Measurements from ENCODE around the gene DTD1. TPM values are rescaled to one million over a fixed set of nuclear protein-coding genes. Genes with fewer than 3 reads are reported as not detected.

The DTD1 gene
- polyA plus RNA-seq, 2 donors: 9.7 to 27.4 TPM

- no peaks in the 10 kb centered on the region for H3K27me3 ChIP-seq (ENCODE audit: control insufficient read depth in 1 of 2, insufficient read depth in 2 of 2, low read length in 2 of 2)
- H3K27ac ChIP-seq (ENCODE audit: low read depth in 2 of 2, low read length in 1 of 2): no peak overlapping the region
- no peaks in the 10 kb centered on the region for H3K4me1 ChIP-seq (ENCODE audit: control insufficient read depth in 2 of 2, insufficient read depth in 2 of 2, low read length in 1 of 2)
- H3K4me3 ChIP-seq (ENCODE audit: low read depth in 1 of 2, low read length in 2 of 2): no peak overlapping the region
- H3K36me3 ChIP-seq (ENCODE audit: control insufficient read depth in 2 of 2, insufficient read depth in 2 of 2, low read length in 1 of 2): peaks cover 0 to 2% of the 10 kb centered on the region in 2 donors
- 85 to 87% methylated on average over 3 of the region's 3 CpGs for WGBS, 2 donors
- H3K9me3 ChIP-seq (ENCODE audit: control insufficient read depth in 2 of 2, insufficient read depth in 1 of 2, low read depth in 1 of 2, low read length in 1 of 2): no peaks in the 10 kb centered on the region
These were observed 83.4 kb downstream of the DTD1 start for GRCh38 chr20:18671203-18671710.

DNA sequence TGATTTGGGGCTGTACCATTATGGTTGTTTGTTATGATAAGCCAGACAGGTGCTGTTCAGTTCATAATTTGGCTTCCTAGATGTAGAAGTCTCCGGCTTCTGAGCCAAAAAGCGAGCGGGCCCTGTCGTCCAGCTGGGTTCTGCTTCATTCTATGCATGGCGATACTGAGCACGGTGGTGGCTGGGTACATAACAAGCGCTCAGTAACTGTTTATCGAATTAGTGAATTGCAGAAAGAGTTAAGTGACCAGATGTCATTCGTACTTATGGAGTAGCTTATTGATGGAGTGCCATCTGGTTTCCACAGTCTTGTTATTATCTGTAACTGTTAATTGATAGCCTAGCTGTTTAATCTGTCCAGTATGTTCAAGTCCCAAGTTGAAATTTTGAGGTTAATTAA is 85.0 kb downstream of the DTD1 start:
- no peak overlapping the region for H3K4me3 ChIP-seq (ENCODE audit: low read depth in 1 of 2, low read length in 2 of 2)
- no peak overlapping the region for H3K27ac ChIP-seq (ENCODE audit: low read depth in 2 of 2, low read length in 1 of 2)
- H3K9me3 ChIP-seq (ENCODE audit: control insufficient read depth in 2 of 2, insufficient read depth in 1 of 2, low read depth in 1 of 2, low read length in 1 of 2): no peaks in the 10 kb centered on the region
- peaks cover 0 to 2% of the 10 kb centered on the region in 2 donors for H3K36me3 ChIP-seq (ENCODE audit: control insufficient read depth in 2 of 2, insufficient read depth in 2 of 2, low read length in 1 of 2)
- no peaks in the 10 kb centered on the region for H3K4me1 ChIP-seq (ENCODE audit: control insufficient read depth in 2 of 2, insufficient read depth in 2 of 2, low read length in 1 of 2)
- WGBS, 2 donors: 91 to 95% methylated on average over 9 of the region's 9 CpGs
- H3K27me3 ChIP-seq (ENCODE audit: control insufficient read depth in 1 of 2, insufficient read depth in 2 of 2, low read length in 2 of 2): no peaks in the 10 kb centered on the region

DNA sequence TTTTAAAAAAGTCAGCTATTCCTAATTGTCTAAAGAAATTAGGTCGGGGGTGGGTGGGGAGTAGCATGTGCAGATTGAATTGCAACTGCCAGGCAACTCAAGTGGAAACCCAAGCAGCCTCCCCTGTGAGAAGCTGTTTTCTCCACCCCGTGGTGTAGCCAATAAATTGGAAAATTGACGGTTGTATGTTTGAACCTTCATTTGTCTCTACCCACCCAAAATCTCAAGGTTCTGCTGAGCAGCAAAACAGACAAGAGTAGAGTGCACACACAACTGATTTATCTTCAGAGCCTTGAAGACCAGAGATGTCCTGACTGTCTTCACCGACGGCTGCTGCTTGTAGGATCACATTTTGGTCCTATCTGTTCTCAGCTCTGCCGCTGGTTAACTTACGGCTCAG is 88.5 kb downstream of the DTD1 start:
- Histone ChIP-seq H3K27me3 (ENCODE audit: control insufficient read depth in 1 of 2, insufficient read depth in 2 of 2, low read length in 2 of 2) (no peaks in the 10 kb centered on the region), H3K27ac (ENCODE audit: low read depth in 2 of 2, low read length in 1 of 2) (no peak overlapping the region), H3K9me3 (ENCODE audit: control insufficient read depth in 2 of 2, insufficient read depth in 1 of 2, low read depth in 1 of 2, low read length in 1 of 2) (no peaks in the 10 kb centered on the region), H3K4me1 (ENCODE audit: control insufficient read depth in 2 of 2, insufficient read depth in 2 of 2, low read length in 1 of 2) (no peaks in the 10 kb centered on the region), H3K36me3 (ENCODE audit: control insufficient read depth in 2 of 2, insufficient read depth in 2 of 2, low read length in 1 of 2) (peaks cover 0 to 2% of the 10 kb centered on the region in 2 donors), H3K4me3 (ENCODE audit: low read depth in 1 of 2, low read length in 2 of 2) (no peak overlapping the region)
- 85 to 89% methylated on average over 7 of the region's 7 CpGs for WGBS, 2 donors

DNA sequence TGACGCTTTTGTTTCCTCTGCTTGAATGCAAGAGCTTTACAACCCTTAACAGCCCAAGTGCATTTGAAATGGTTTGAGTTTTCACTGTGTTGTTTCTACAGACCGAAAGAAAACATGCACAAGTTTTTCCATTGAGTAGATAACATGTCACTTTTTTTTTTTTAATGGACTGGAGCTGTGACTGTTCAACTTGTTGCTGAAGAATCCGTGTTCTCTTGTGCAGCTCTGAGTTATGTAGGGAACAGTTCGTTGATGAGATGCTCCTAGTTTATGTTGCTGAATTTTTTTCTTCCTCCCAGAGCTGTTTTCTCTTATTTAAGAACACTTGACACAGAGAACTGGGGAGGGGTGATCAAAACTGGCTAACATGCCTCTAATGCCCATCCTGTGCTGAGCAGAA is 89.3 kb downstream of the DTD1 start:
- Histone ChIP-seq H3K4me1 (ENCODE audit: control insufficient read depth in 2 of 2, insufficient read depth in 2 of 2, low read length in 1 of 2) (no peaks in the 10 kb centered on the region), H3K27me3 (ENCODE audit: control insufficient read depth in 1 of 2, insufficient read depth in 2 of 2, low read length in 2 of 2) (no peaks in the 10 kb centered on the region), H3K9me3 (ENCODE audit: control insufficient read depth in 2 of 2, insufficient read depth in 1 of 2, low read depth in 1 of 2, low read length in 1 of 2) (no peaks in the 10 kb centered on the region), H3K4me3 (ENCODE audit: low read depth in 1 of 2, low read length in 2 of 2) (no peak overlapping the region), H3K36me3 (ENCODE audit: control insufficient read depth in 2 of 2, insufficient read depth in 2 of 2, low read length in 1 of 2) (peaks cover 0 to 2% of the 10 kb centered on the region in 2 donors), H3K27ac (ENCODE audit: low read depth in 2 of 2, low read length in 1 of 2) (no peak overlapping the region)
- 79 to 80% methylated on average over 4 of the region's 4 CpGs for WGBS, 2 donors

DNA sequence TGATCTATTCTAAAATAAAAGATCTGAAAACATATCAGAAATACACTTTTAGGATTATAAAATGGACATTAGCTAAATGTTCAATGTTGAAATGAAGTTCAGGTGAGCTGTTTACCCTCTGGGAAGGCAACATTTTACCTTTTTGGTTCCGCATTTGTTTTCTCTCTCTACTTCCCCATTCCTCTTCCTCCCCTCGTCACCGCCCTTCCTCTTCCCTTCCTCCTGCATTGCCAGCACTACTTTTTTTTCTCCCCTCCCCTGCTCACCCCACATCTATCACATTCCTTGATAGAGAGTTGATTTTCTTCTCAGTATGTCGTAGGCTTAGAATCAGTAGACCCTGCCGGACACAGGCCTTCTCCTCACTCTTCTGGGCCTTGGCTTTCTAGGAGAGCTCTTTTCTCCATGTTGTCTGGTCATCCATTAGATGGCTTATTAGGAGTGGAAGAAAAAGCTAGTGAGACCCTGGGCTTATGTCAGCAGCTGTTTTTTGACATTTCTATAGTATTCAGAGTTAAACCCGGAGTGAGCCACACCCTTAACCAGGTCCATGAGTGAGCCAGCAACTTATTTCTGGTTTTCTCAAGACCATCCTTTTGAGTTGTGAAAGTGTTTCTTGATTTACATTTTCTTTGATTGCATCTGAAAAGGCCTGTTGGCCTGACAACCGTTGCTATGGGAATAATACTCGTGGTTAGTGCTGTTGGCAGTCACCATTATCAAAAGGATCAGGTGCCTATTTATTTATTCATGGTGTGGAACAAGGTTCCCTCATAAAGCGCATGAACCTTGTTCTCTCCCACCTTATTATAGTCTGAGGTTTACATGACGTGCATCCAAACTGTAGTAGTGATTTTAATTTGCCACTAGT is 90.9 kb downstream of the DTD1 start:
- Histone ChIP-seq H3K4me1 (ENCODE audit: control insufficient read depth in 2 of 2, insufficient read depth in 2 of 2, low read length in 1 of 2) (no peaks in the 10 kb centered on the region), H3K27me3 (ENCODE audit: control insufficient read depth in 1 of 2, insufficient read depth in 2 of 2, low read length in 2 of 2) (no peaks in the 10 kb centered on the region), H3K9me3 (ENCODE audit: control insufficient read depth in 2 of 2, insufficient read depth in 1 of 2, low read depth in 1 of 2, low read length in 1 of 2) (no peaks in the 10 kb centered on the region), H3K4me3 (ENCODE audit: low read depth in 1 of 2, low read length in 2 of 2) (no peak overlapping the region), H3K27ac (ENCODE audit: low read depth in 2 of 2, low read length in 1 of 2) (no peak overlapping the region), H3K36me3 (ENCODE audit: control insufficient read depth in 2 of 2, insufficient read depth in 2 of 2, low read length in 1 of 2) (peaks cover 0 to 2% of the 10 kb centered on the region in 2 donors)
- 63 to 73% methylated on average over 10 of the region's 10 CpGs for WGBS, 2 donors

DNA sequence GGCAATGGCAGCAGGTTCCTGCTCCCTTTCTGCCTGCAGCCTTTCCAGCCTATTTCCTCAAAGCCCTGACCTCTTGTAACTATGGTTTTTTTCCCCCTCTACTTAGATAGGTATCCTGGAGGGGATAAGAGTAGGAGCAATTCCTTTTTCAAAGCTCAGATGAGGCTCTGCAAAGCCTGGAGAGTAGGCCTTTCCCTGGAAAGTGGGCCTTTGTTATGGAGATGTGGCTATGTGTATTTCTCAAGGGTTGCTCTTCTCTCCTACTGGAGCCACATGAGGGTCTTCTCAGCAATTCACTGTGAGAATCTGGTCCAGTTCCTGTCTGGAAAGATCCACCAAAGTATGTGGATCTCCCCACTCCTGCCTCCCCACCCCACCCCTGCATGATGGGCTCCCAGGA is 96.0 kb downstream of the DTD1 start:
- Histone ChIP-seq H3K9me3 (ENCODE audit: control insufficient read depth in 2 of 2, insufficient read depth in 1 of 2, low read depth in 1 of 2, low read length in 1 of 2) (no peaks in the 10 kb centered on the region), H3K27me3 (ENCODE audit: control insufficient read depth in 1 of 2, insufficient read depth in 2 of 2, low read length in 2 of 2) (no peaks in the 10 kb centered on the region), H3K27ac (ENCODE audit: low read depth in 2 of 2, low read length in 1 of 2) (no peak overlapping the region), H3K4me3 (ENCODE audit: low read depth in 1 of 2, low read length in 2 of 2) (no peak overlapping the region), H3K4me1 (ENCODE audit: control insufficient read depth in 2 of 2, insufficient read depth in 2 of 2, low read length in 1 of 2) (no peaks in the 10 kb centered on the region), H3K36me3 (ENCODE audit: control insufficient read depth in 2 of 2, insufficient read depth in 2 of 2, low read length in 1 of 2) (no peaks in the 10 kb centered on the region)

DNA sequence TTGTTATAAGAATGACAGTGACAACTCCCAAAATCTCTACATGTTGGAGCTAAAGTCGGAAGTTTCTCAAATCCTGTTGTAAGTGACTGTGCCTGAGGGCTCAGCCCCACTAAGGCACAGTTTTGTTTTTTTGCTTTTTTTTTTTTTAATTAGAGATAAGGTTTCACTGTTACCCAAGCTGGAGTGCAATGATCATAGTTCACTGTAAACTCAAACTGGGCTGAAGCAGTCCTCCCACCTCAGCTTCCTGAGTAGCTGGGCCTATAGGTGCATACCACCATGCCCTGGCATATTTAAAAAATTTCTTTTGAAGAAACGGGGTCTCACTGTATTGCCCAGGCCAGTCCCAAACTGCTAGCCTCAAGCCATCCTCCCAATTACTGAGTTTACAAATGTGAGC is 96.9 kb downstream of the DTD1 start:
- Histone ChIP-seq H3K27ac (ENCODE audit: low read depth in 2 of 2, low read length in 1 of 2) (no peak overlapping the region), H3K27me3 (ENCODE audit: control insufficient read depth in 1 of 2, insufficient read depth in 2 of 2, low read length in 2 of 2) (no peaks in the 10 kb centered on the region), H3K4me1 (ENCODE audit: control insufficient read depth in 2 of 2, insufficient read depth in 2 of 2, low read length in 1 of 2) (no peaks in the 10 kb centered on the region), H3K9me3 (ENCODE audit: control insufficient read depth in 2 of 2, insufficient read depth in 1 of 2, low read depth in 1 of 2, low read length in 1 of 2) (no peaks in the 10 kb centered on the region), H3K4me3 (ENCODE audit: low read depth in 1 of 2, low read length in 2 of 2) (no peak overlapping the region), H3K36me3 (ENCODE audit: control insufficient read depth in 2 of 2, insufficient read depth in 2 of 2, low read length in 1 of 2) (no peaks in the 10 kb centered on the region)
- WGBS, 2 donors: 90 to 93% methylated on average over 2 of the region's 2 CpGs

DNA sequence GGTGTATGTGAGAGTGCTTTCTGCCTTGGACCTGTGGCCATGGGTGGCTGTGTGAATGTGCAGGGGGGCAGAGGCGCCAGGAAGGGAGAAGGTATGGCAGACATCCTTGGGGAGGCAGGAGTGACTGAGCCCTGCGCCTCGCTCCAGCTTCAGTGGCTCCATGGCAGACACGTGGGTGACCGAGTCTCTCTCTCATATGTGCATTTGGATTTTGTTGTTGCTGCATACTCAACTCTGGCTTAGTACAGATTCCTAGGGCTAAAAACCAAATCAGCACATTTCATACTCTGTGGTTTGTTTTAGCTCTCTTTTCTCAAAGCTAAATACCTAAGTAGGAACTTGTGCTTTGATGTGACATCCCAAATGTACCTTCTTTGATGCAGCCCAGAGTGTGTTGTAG is 97.6 kb downstream of the DTD1 start:
- H3K27ac ChIP-seq (ENCODE audit: low read depth in 2 of 2, low read length in 1 of 2): no peak overlapping the region
- H3K9me3 ChIP-seq (ENCODE audit: control insufficient read depth in 2 of 2, insufficient read depth in 1 of 2, low read depth in 1 of 2, low read length in 1 of 2): no peaks in the 10 kb centered on the region
- 95 to 98% methylated on average over 5 of the region's 5 CpGs for WGBS, 2 donors
- H3K4me1 ChIP-seq (ENCODE audit: control insufficient read depth in 2 of 2, insufficient read depth in 2 of 2, low read length in 1 of 2): no peaks in the 10 kb centered on the region
- H3K4me3 ChIP-seq (ENCODE audit: low read depth in 1 of 2, low read length in 2 of 2): no peak overlapping the region
- no peaks in the 10 kb centered on the region for H3K36me3 ChIP-seq (ENCODE audit: control insufficient read depth in 2 of 2, insufficient read depth in 2 of 2, low read length in 1 of 2)
- H3K27me3 ChIP-seq (ENCODE audit: control insufficient read depth in 1 of 2, insufficient read depth in 2 of 2, low read length in 2 of 2): no peaks in the 10 kb centered on the region

DNA sequence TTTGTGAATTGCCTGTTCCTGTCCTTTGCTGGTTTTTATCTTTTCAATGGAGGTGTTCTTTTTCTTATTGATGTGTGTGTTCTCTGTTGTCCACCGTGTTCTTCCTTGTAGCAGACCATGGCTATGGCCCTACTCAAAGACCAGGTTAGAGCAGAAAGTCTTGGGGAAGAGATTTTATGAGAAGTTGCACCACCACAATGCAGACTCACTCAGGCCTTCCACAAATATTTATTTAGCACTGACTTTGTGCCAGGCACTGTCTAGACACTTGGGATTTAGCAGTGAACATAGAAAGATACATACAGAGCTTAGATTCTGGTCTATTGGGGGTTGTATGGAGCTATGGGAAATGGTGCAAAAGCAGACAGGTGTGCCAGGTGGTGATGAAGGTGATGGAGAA is 98.8 kb downstream of the DTD1 start:
- Histone ChIP-seq H3K4me1 (ENCODE audit: control insufficient read depth in 2 of 2, insufficient read depth in 2 of 2, low read length in 1 of 2) (no peaks in the 10 kb centered on the region), H3K4me3 (ENCODE audit: low read depth in 1 of 2, low read length in 2 of 2) (no peak overlapping the region), H3K36me3 (ENCODE audit: control insufficient read depth in 2 of 2, insufficient read depth in 2 of 2, low read length in 1 of 2) (no peaks in the 10 kb centered on the region), H3K27me3 (ENCODE audit: control insufficient read depth in 1 of 2, insufficient read depth in 2 of 2, low read length in 2 of 2) (no peaks in the 10 kb centered on the region), H3K27ac (ENCODE audit: low read depth in 2 of 2, low read length in 1 of 2) (no peak overlapping the region), H3K9me3 (ENCODE audit: control insufficient read depth in 2 of 2, insufficient read depth in 1 of 2, low read depth in 1 of 2, low read length in 1 of 2) (no peaks in the 10 kb centered on the region)
- 77 to 79% methylated on average over 1 of the region's 1 CpG for WGBS, 2 donors

DNA sequence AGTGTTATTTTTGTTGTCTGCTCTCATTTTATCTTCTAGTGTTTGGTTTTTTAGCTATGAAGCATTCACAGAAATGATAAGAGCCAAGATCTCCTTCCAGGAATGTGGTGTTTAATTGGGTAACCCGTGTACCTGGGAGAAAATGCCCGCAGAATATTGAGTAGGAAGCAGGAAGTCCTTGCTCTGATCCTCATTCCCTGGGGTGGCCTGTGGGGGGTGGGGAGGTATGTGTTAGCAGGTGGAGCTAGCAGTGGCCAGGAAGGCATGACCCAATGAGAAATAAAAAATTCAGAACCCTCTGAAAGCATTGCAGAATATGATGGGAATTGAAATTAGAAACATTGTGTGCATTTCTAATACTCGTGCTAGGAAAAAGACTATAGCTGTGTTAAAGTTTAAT is 100.8 kb downstream of the DTD1 start:
- Histone ChIP-seq H3K27ac (ENCODE audit: low read depth in 2 of 2, low read length in 1 of 2) (no peak overlapping the region), H3K4me3 (ENCODE audit: low read depth in 1 of 2, low read length in 2 of 2) (no peak overlapping the region), H3K9me3 (ENCODE audit: control insufficient read depth in 2 of 2, insufficient read depth in 1 of 2, low read depth in 1 of 2, low read length in 1 of 2) (no peaks in the 10 kb centered on the region), H3K27me3 (ENCODE audit: control insufficient read depth in 1 of 2, insufficient read depth in 2 of 2, low read length in 2 of 2) (no peaks in the 10 kb centered on the region), H3K4me1 (ENCODE audit: control insufficient read depth in 2 of 2, insufficient read depth in 2 of 2, low read length in 1 of 2) (no peaks in the 10 kb centered on the region), H3K36me3 (ENCODE audit: control insufficient read depth in 2 of 2, insufficient read depth in 2 of 2, low read length in 1 of 2) (no peaks in the 10 kb centered on the region)
- 80 to 85% methylated on average over 3 of the region's 3 CpGs for WGBS, 2 donors
